HepG2 (cell line): ENCODE results near the gene SSBP4. TPM values are rescaled to one million over a fixed set of nuclear protein-coding genes. Genes with fewer than 3 reads are reported as not detected.

Source experiments
- ATAC-seq: fragments of 200-7000 bp; cut with Tn5 transposase; 3 replicates; pipeline ENCODE4 v1.9.1; 2020; ENCODE audit warnings: mild to moderate bottlenecking, moderate library complexity
- BruUV-seq: library from RNA; stranded (reverse); fragments of 400-500 nt; replicated peaks from 2 replicates; lab custom pipeline; 2021; lab: Mats Ljungman, UMichigan
- CTCF ChIA-PET: fragments of 300-600 bp; formaldehyde crosslinking; extraction: SDS; loops from one replicate; lab custom pipeline; 2021; ENCODE audit warnings: low total read pairs, inconsistent platforms, low intra/inter-chr PET ratio; lab: Yijun Ruan, JAX
- POLR2A ChIA-PET: fragments of 350-600 bp; sonication (Branson Sonifier 250); formaldehyde crosslinking; loops from one replicate; lab custom pipeline; 2020; ENCODE audit warnings: antibody characterized with exemption, inconsistent platforms; lab: Yijun Ruan, JAX
- DNase-seq: peaks from one replicate; pipeline ENCODE4 v3.0.0-alpha.2; 2015; ENCODE audit warnings: low spot score
- FAIRE-seq: peaks from 3 replicates; lab custom pipeline; 2011; peaks lifted over from hg19 to GRCh38; lab: Jason Lieb, UNC
- H2AFZ ChIP-seq: one replicate; pipeline ENCODE4 v1.6.1; 2011; ENCODE audit warnings: low read length, inconsistent platforms
- H3K27ac ChIP-seq: fragments of 300-600 bp; 3 replicates; pipeline ENCODE4 v1.8.0; 2011; ENCODE audit warnings: mixed run types, mild to moderate bottlenecking, mixed read lengths, low read length, inconsistent platforms; ENCODE audit not compliant: insufficient read depth; ENCODE audit errors: extremely low read length
- H3K27me3 ChIP-seq, 2 experiments: fragments of 200-600 bp in 1 of 2; 2 replicates in 1 of 2; 3 replicates in 1 of 2; pipeline versions ENCODE4 v1.6.0 to v1.8.0; 2011; ENCODE audit warnings: low read length in 2 of 2, mild to moderate bottlenecking in 2 of 2, moderate library complexity in 2 of 2, inconsistent platforms in 1 of 2; ENCODE audit not compliant: insufficient read depth in 2 of 2, control insufficient read depth in 1 of 2
- H3K36me3 ChIP-seq, 2 experiments: fragments of 200-600 bp in 1 of 2; replicated peaks in 1 of 2; 2 replicates in 1 of 2; 3 replicates in 1 of 2; pipeline versions ENCODE4 v1.5.1 to v1.8.0; 2011; ENCODE audit warnings: low read length in 2 of 2, inconsistent platforms in 1 of 2; ENCODE audit not compliant: insufficient read depth in 2 of 2, control insufficient read depth in 1 of 2
- H3K4me1 ChIP-seq: 2 replicates; pipeline ENCODE4 v1.5.1; 2012; ENCODE audit warnings: low read length, inconsistent platforms; ENCODE audit not compliant: insufficient read depth
- H3K4me2 ChIP-seq: 2 replicates; pipeline ENCODE4 v1.6.0; 2011; ENCODE audit warnings: low read depth, low read length, inconsistent platforms
- H3K4me3 ChIP-seq, 3 experiments: fragments of 200-600 bp in 1 of 3; sonication (generic), shearing (Covaris generic) in 1 of 3; replicated peaks in 1 of 3; 2 replicates each; pipeline ENCODE4 v1.5.1; 2011 to 2016; ENCODE audit warnings: low read length in 3 of 3, inconsistent platforms in 2 of 3, low read depth in 2 of 3, mild to moderate bottlenecking in 2 of 3, control low read depth in 1 of 3, mixed read lengths in 1 of 3; ENCODE audit not compliant: insufficient read depth in 1 of 3
- H3K79me2 ChIP-seq: one replicate; pipeline ENCODE4 v1.6.1; 2011; ENCODE audit warnings: low read length, inconsistent platforms; ENCODE audit not compliant: insufficient read depth
- H3K9ac ChIP-seq: 2 replicates; pipeline ENCODE4 v1.6.0; 2011; ENCODE audit warnings: mild to moderate bottlenecking, low read depth, low read length, inconsistent platforms; ENCODE audit not compliant: insufficient read depth
- H3K9me3 ChIP-seq: 2 replicates; pipeline ENCODE4 v1.5.1; 2012; ENCODE audit warnings: mild to moderate bottlenecking, low read length
- H4K20me1 ChIP-seq: 2 replicates; pipeline ENCODE4 v1.6.0; 2011; ENCODE audit warnings: inconsistent platforms, mild to moderate bottlenecking, low read length, moderate library complexity; ENCODE audit not compliant: insufficient read depth
- ELF4 ChIP-seq: sonication (generic); formaldehyde crosslinking; IDR thresholded peaks from 2 replicates; pipeline ENCODE4 v1.5.0; 2020; ENCODE audit warnings: missing genetic modification reagents, mild to moderate bottlenecking, moderate library complexity, borderline replicate concordance
- FOSL2 ChIP-seq: sonication (generic); formaldehyde crosslinking; IDR thresholded peaks from 2 replicates; pipeline ENCODE4 v1.4.0; 2020; ENCODE audit warnings: missing genetic modification reagents
- FOXO4 ChIP-seq: sonication (generic); formaldehyde crosslinking; conservative IDR thresholded peaks from 2 replicates; pipeline ENCODE4 v1.8.1; 2023; ENCODE audit warnings: missing genetic modification reagents
- NFE2L1 ChIP-seq: sonication (generic); formaldehyde crosslinking; IDR thresholded peaks from 2 replicates; pipeline ENCODE4 v1.4.0; 2020; ENCODE audit warnings: missing genetic modification reagents, mild to moderate bottlenecking, borderline replicate concordance
- RBFOX2 ChIP-seq: fragments of 200-400 bp; formaldehyde crosslinking; IDR thresholded peaks from 2 replicates; pipeline ENCODE4 v1.6.1; 2017; ENCODE audit warnings: low read depth, mild to moderate bottlenecking, low read length
- SALL1 ChIP-seq: sonication (generic); formaldehyde crosslinking; IDR thresholded peaks from 2 replicates; pipeline ENCODE4 v1.8.0; 2022; ENCODE audit warnings: mild to moderate bottlenecking, missing genetic modification reagents
- SRSF1 ChIP-seq: fragments of 200-400 bp; formaldehyde crosslinking; optimal IDR thresholded peaks from 2 replicates; pipeline ENCODE3; 2017; ENCODE audit warnings: mild to moderate bottlenecking, low read depth, low read length, moderate library complexity
- STAG1 ChIP-seq: sonication (generic); formaldehyde crosslinking; IDR thresholded peaks from 2 replicates; pipeline ENCODE4 v1.4.0; 2020; ENCODE audit warnings: missing genetic modification reagents
- WGBS: methylation state at CpG from one replicate; pipeline ENCODE4 v1.1.6; 2017; ENCODE audit warnings: low lambda C conversion rate; 5-methylcytosine and 5-hydroxymethylcytosine counted together
- in situ Hi-C: cut with HindIII; loops from 2 replicates; pipeline ENCODE4 v1.10.0; 2017; ENCODE audit warnings: low pct_unique_long_range_greater_than_20kb; ENCODE audit not compliant: extremely low pct_ligation_motif_present
- intact Hi-C: fragments of 100-400 bp; cut with micrococcal nuclease; formaldehyde crosslinking; loops from one replicate; pipeline ENCODE4 v1.10.0; 2022; ENCODE audit not compliant: unreplicated experiment
- polyA plus RNA-seq, 8 experiments: library from polyadenylated mRNA; depleted of rRNA in 3 of 8; stranded (reverse) in 7 of 8; unstranded in 1 of 8; fragments of >200 nt; fragmentation: Illumina TruSeq in 4 of 8; extraction: Trizol in 4 of 8; gene quantifications; 2 replicates each; pipeline versions ENCODE4 v1.2.1 to v1.2.3, GENCODE V29; 2011 to 2016; ENCODE audit warnings: low read depth in 4 of 8, missing spikeins in 1 of 8, mixed read lengths in 1 of 8; ENCODE audit not compliant: insufficient read depth in 1 of 8
- total RNA-seq, 5 experiments: library from RNA; depleted of rRNA; stranded (reverse); fragments of >200 nt; fragmentation: Illumina TruSeq; extraction: Trizol; gene quantifications; 2 replicates each; pipeline ENCODE4 v1.2.3, GENCODE V29; 2016; ENCODE audit warnings: low read depth in 1 of 5

Gene SSBP4
- total and polyA plus RNA-seq, 2 of the 13 experiments (the other 11 are each of a cell fraction or from before 2014, with no cell fraction given): 20.8 to 39.5 TPM

DNA sequence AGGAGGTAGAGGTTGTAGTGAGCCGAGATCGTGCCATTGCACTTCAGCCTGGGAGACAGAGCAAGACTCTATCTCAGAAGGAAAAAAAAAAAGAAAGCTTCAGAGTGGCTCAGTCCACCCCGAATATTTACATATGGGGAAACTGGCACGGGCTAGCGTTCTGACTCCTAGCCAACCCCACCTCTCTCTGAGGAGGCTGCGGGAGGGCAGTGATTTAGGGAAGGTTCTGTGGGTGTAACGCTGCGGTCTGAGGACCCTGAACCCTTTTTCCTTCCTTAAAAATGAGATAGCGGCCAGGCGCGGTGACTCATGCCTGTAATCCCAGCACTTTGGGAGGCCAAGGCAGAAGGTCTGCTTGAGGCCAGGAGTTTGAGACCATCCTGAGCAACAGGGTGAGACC lies 26.8 kb upstream of the SSBP4 start:
- H3K79me2 ChIP-seq: peaks cover 4% of the 10 kb centered on the region
- H3K9ac ChIP-seq: no peak overlapping the region
- peaks cover 0 to 4% of the 10 kb centered on the region in 2 experiments; a peak in 1 of 5 replicates for H3K27me3 ChIP-seq
- H3K9me3 ChIP-seq: no peaks in the 10 kb centered on the region
- BruUV-seq: no TSS peak
- peaks cover 2 to 11% of the 10 kb centered on the region in 2 experiments; a peak in 3 of 5 replicates for H3K36me3 ChIP-seq
- H2AFZ ChIP-seq: no peak overlapping the region
- DNase-seq (no peak), FAIRE-seq (no peak)
- WGBS: 53% methylated on average over 11 of the region's 11 CpGs
- no peak overlapping the region for H3K4me2 ChIP-seq
- CTCF ChIA-PET: no interaction called here
- peaks cover 34% of the 10 kb centered on the region for H3K4me1 ChIP-seq
- no peak overlapping the region for H3K27ac ChIP-seq
- POLR2A ChIA-PET: interaction anchor here (1.5 to 14.3 kb wide), 2 partner anchors 12 to 25 kb away, joined by 3 to 514 read pairs; no protein-coding TSS in a partner anchor
- H4K20me1 ChIP-seq: peaks cover 29% of the 10 kb centered on the region
- H3K4me3 ChIP-seq: no peak overlapping the region
- in situ Hi-C loops: no loop called here
- intact Hi-C loops: no loop called here
- TF ChIP-seq RBFOX2 (no peak), FOSL2 (CRISPR knock-in tag) (peak; percentile 51; the same call in 1 of the 2 replicates)
- TF ChIP-seq, all 625 proteins: peak for 1
- ATAC-seq: no peak

- no peak overlapping the region for H3K4me3 ChIP-seq
- peaks cover 0 to 10% of the 10 kb centered on the region in 2 experiments; a peak in 3 of 5 replicates for H3K27me3 ChIP-seq
- no TSS peak for BruUV-seq
- no peaks in the 10 kb centered on the region for H3K9me3 ChIP-seq
- intact Hi-C loops (no loop called here), in situ Hi-C loops (no loop called here)
- ChIA-PET CTCF (no interaction called here), POLR2A (interaction anchor here (1.5 to 14.3 kb wide), 2 partner anchors 13 to 26 kb away, joined by 3 to 514 read pairs; no protein-coding TSS in a partner anchor)
- FAIRE-seq: no peak
- no peak for TF ChIP-seq FOXO4 (CRISPR knock-in tag)
- TF ChIP-seq ELF4 (CRISPR knock-in tag): no peak
- no peak for TF ChIP-seq NFE2L1
- TF ChIP-seq STAG1: no peak
- TF ChIP-seq SRSF1: no peak
- no peak for TF ChIP-seq SALL1
- H3K36me3 ChIP-seq: peaks cover 2 to 8% of the 10 kb centered on the region in 2 experiments; a peak in 3 of 5 replicates
- WGBS: 85% methylated on average over 5 of the region's 5 CpGs
- H3K27ac ChIP-seq: no peak overlapping the region
- no peak for DNase-seq
- H3K9ac ChIP-seq: no peak overlapping the region
- ATAC-seq: no peak
- H4K20me1 ChIP-seq: peaks cover 25% of the 10 kb centered on the region
- H3K79me2 ChIP-seq: no peaks in the 10 kb centered on the region
- no peak overlapping the region for H2AFZ ChIP-seq
- no peak overlapping the region for H3K4me2 ChIP-seq
- H3K4me1 ChIP-seq: peaks cover 39% of the 10 kb centered on the region
Observed at GRCh38 chr19:18392926-18393325, 26.3 kb upstream of the SSBP4 start.
